GM23338 (cell line): ENCODE measurements around the gene ALDH16A1.

Experiments
- EZH2 ChIP-seq: fragments of 200-600 bp; sonication (generic); IDR thresholded peaks from one replicate; pipeline ENCODE4 v1.8.0; 2017; ENCODE audit warnings: antibody characterized with exemption, mild to moderate bottlenecking, low read depth; ENCODE audit not compliant: unreplicated experiment
- POLR2AphosphoS5 ChIP-seq: IDR thresholded peaks from 2 replicates; pipeline ENCODE4 v1.6.1; 2016; ENCODE audit warnings: antibody characterized with exemption, low read depth
- TF ChIP-seq, protein P1 (sequence below), 2 experiments: fragments of 200-600 bp in 1 of 2; sonication (generic) in 1 of 2; conservative IDR thresholded peaks; 2 replicates each; pipeline versions ENCODE4 v1.5.1 to v1.6.1; 2016 to 2017; ENCODE audit warnings: antibody characterized with exemption in 2 of 2, low read depth in 2 of 2, mild to moderate bottlenecking in 2 of 2, moderate library complexity in 1 of 2

DNA sequence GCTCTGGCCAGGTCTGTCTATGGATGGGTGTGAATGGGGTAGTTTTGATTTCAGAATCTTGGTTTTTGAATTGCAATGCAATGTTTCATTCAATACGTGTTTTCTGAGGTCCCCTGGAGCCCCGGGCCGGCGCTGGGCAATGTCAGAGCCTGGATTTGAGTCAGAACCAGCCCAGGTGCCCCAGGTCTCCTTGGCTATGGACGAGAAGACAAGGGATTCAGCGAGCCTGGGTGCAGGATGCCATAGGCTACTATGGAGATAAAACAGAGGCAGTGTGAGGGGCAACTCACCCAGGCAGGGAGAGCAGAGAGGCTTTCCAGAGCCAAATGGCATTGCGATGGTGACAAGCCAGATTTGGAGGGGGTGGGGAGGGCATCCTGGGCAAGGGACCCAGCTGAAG is 33.2 kb downstream of the ALDH16A1 start:
- TF ChIP-seq EZH2 (no peak), POLR2AphosphoS5 (no peak)
- TF ChIP-seq, protein P1, sequence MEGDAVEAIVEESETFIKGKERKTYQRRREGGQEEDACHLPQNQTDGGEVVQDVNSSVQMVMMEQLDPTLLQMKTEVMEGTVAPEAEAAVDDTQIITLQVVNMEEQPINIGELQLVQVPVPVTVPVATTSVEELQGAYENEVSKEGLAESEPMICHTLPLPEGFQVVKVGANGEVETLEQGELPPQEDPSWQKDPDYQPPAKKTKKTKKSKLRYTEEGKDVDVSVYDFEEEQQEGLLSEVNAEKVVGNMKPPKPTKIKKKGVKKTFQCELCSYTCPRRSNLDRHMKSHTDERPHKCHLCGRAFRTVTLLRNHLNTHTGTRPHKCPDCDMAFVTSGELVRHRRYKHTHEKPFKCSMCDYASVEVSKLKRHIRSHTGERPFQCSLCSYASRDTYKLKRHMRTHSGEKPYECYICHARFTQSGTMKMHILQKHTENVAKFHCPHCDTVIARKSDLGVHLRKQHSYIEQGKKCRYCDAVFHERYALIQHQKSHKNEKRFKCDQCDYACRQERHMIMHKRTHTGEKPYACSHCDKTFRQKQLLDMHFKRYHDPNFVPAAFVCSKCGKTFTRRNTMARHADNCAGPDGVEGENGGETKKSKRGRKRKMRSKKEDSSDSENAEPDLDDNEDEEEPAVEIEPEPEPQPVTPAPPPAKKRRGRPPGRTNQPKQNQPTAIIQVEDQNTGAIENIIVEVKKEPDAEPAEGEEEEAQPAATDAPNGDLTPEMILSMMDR (conservative IDR thresholded peaks at IDR 0.05; ENCODE audit: low read depth in 2 of 2) = no peak
